Measurements from ENCODE around the gene DMRT2.

DNA sequence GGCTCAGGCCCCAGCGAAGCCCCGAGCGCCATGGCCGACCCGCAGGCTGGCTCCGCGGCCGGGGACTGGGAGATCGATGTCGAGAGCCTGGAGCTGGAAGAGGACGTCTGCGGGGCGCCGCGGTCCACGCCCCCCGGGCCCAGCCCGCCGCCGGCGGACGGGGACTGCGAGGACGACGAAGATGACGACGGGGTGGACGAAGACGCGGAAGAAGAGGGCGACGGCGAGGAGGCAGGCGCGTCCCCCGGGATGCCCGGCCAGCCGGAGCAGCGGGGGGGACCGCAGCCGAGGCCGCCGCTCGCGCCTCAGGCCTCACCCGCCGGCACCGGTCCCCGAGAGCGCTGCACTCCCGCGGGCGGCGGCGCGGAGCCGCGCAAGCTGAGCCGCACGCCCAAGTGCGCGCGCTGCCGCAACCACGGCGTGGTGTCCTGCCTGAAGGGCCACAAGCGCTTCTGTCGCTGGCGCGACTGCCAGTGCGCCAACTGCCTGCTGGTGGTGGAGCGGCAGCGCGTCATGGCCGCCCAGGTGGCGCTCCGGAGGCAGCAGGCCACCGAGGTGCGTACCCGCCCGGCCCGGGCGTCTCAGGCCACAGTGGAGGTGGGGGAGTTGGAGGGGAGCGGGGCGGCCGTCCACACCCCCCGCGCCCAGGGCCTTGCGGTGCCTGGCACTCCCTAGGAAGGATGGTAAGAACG, 1.6 kb downstream of the DMRT2 start:
- TF ChIP-seq, protein P1, sequence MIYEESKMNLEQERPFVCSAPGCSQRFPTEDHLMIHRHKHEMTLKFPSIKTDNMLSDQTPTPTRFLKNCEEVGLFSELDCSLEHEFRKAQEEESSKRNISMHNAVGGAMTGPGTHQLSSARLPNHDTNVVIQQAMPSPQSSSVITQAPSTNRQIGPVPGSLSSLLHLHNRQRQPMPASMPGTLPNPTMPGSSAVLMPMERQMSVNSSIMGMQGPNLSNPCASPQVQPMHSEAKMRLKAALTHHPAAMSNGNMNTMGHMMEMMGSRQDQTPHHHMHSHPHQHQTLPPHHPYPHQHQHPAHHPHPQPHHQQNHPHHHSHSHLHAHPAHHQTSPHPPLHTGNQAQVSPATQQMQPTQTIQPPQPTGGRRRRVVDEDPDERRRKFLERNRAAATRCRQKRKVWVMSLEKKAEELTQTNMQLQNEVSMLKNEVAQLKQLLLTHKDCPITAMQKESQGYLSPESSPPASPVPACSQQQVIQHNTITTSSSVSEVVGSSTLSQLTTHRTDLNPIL (CRISPR knock-in tag; IDR thresholded peaks at IDR 0.05; ENCODE audit: low read depth), result no peak
- TF ChIP-seq SNAI2 (CRISPR knock-in tag; IDR thresholded peaks at IDR 0.05), result no peak
- TF ChIP-seq, protein P2, sequence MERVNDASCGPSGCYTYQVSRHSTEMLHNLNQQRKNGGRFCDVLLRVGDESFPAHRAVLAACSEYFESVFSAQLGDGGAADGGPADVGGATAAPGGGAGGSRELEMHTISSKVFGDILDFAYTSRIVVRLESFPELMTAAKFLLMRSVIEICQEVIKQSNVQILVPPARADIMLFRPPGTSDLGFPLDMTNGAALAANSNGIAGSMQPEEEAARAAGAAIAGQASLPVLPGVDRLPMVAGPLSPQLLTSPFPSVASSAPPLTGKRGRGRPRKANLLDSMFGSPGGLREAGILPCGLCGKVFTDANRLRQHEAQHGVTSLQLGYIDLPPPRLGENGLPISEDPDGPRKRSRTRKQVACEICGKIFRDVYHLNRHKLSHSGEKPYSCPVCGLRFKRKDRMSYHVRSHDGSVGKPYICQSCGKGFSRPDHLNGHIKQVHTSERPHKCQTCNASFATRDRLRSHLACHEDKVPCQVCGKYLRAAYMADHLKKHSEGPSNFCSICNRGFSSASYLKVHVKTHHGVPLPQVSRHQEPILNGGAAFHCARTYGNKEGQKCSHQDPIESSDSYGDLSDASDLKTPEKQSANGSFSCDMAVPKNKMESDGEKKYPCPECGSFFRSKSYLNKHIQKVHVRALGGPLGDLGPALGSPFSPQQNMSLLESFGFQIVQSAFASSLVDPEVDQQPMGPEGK (CRISPR knock-in tag; IDR thresholded peaks at IDR 0.05; ENCODE audit: borderline replicate concordance), result no peak
- no peak for TF ChIP-seq ZC3H10 (CRISPR knock-in tag; IDR thresholded peaks at IDR 0.05)
